Measurements from ENCODE around the gene ICAM3.

Gene ICAM3

GRCh38 chr19:10290357-10290875 is 49.0 kb downstream of the ICAM3 start:
- DNase-seq = no peak

- no peak for DNase-seq
Measured at GRCh38 chr19:10289836-10290356, 49.5 kb downstream of the ICAM3 start, which contains the start of gene ICAM5. ICAM5 (plus strand) TSS chr19:10289952; CDS start chr19:10290044, 92 bp downstream.

GRCh38 chr19:10289167-10289835 is 50.1 kb downstream of the ICAM3 start:
- no peak for DNase-seq

- peak; percentile 79 for DNase-seq
Measured at GRCh38 chr19:10288662-10289166, 50.7 kb downstream of the ICAM3 start.

GRCh38 chr19:10286803-10287737 is 52.4 kb downstream of the ICAM3 start, which contains the start of gene ICAM4:
ICAM4 (plus strand) TSS chr19:10286955; CDS start chr19:10287013, 58 bp downstream.
- DNase-seq = no peak

- DNase-seq = no peak
Measured at GRCh38 chr19:10285393-10285792, 54.0 kb downstream of the ICAM3 start.

- DNase-seq = no peak
Measured at GRCh38 chr19:10284960-10285278, 54.5 kb downstream of the ICAM3 start.

- DNase-seq = no peak
Measured at GRCh38 chr19:10284065-10284959, 55.1 kb downstream of the ICAM3 start.
